HepG2 (cell line): ENCODE measurements around the gene ZNF865. TPM values are rescaled to one million over a fixed set of nuclear protein-coding genes. Genes with fewer than 3 reads are reported as not detected.
A peak's percentile ranks its signal among the peaks of the same experiment; 100 is the strongest.

ENCODE experiments used
- CBX1 ChIP-seq: IDR thresholded peaks from one replicate; pipeline ENCODE4 v1.6.1; 2016; ENCODE audit warnings: antibody characterized with exemption, low read depth
- CREM ChIP-seq, 2 experiments: sonication (generic) in 1 of 2; formaldehyde crosslinking in 1 of 2; IDR thresholded peaks; 2 replicates each; pipeline versions ENCODE4 v1.4.0 to v1.6.1; 2016 to 2020; ENCODE audit warnings: antibody characterized with exemption in 1 of 2, mild to moderate bottlenecking in 1 of 2, missing genetic modification reagents in 1 of 2
- FOXK2 ChIP-seq: fragments of 450-650 bp; IDR thresholded peaks from 2 replicates; pipeline ENCODE4 v1.6.1; 2016
- JARID2 ChIP-seq: sonication (generic); formaldehyde crosslinking; IDR thresholded peaks from 2 replicates; pipeline ENCODE4 v1.8.1; 2023; ENCODE audit warnings: missing genetic modification reagents, inconsistent platforms; ENCODE audit not compliant: insufficient replicate concordance
- KDM5A ChIP-seq: fragments of 200-600 bp; sonication (generic); IDR thresholded peaks from 2 replicates; pipeline ENCODE4 v1.7.0; 2018; ENCODE audit warnings: antibody characterized with exemption, mild to moderate bottlenecking, low read length, borderline replicate concordance
- KDM5B ChIP-seq: sonication (generic); formaldehyde crosslinking; IDR thresholded peaks from 2 replicates; pipeline ENCODE4 v1.4.0; 2020; ENCODE audit warnings: missing genetic modification reagents, mild to moderate bottlenecking, borderline replicate concordance
- KLF13 ChIP-seq: sonication (generic); formaldehyde crosslinking; IDR thresholded peaks from 2 replicates; pipeline ENCODE4 v1.4.0; 2020; ENCODE audit warnings: mild to moderate bottlenecking, missing genetic modification reagents
- POLR2AphosphoS5 ChIP-seq: IDR thresholded peaks from 2 replicates; pipeline ENCODE4 v1.6.1; 2012; ENCODE audit warnings: low read depth, low read length
- POLR2G ChIP-seq: fragments of 200-400 bp; formaldehyde crosslinking; IDR thresholded peaks from 2 replicates; pipeline ENCODE4 v1.6.1; 2018; ENCODE audit warnings: mild to moderate bottlenecking, low read depth, low read length, moderate library complexity
- SIN3B ChIP-seq: fragments of 150-350 bp; IDR thresholded peaks from 2 replicates; pipeline ENCODE4 v1.6.1; 2014; ENCODE audit warnings: low read length
- SPEN ChIP-seq: sonication (generic); formaldehyde crosslinking; IDR thresholded peaks from 2 replicates; pipeline ENCODE4 v1.5.1; 2020; ENCODE audit warnings: low read depth, mild to moderate bottlenecking, missing genetic modification reagents
- TOE1 ChIP-seq: sonication (generic); formaldehyde crosslinking; IDR thresholded peaks from 2 replicates; pipeline ENCODE4 v1.4.0; 2020; ENCODE audit warnings: mild to moderate bottlenecking, missing genetic modification reagents
- USF2 ChIP-seq, 2 experiments: sonication (generic) in 1 of 2; formaldehyde crosslinking in 1 of 2; IDR thresholded peaks; 2 replicates each; pipeline versions ENCODE4 v1.5.1 to v1.6.1; 2011 to 2020; ENCODE audit warnings: borderline replicate concordance in 1 of 2, low read depth in 1 of 2, low read length in 1 of 2, mild to moderate bottlenecking in 1 of 2, missing genetic modification reagents in 1 of 2, moderate library complexity in 1 of 2
- ZBTB20 ChIP-seq: sonication (generic); formaldehyde crosslinking; IDR thresholded peaks from 2 replicates; pipeline ENCODE4 v1.8.1; 2023; ENCODE audit warnings: missing genetic modification reagents, low read depth, mild to moderate bottlenecking, borderline replicate concordance
- ZBTB21 ChIP-seq: sonication (generic); formaldehyde crosslinking; IDR thresholded peaks from 2 replicates; pipeline ENCODE4 v1.4.0; 2020; ENCODE audit warnings: missing genetic modification reagents
- ZNF17 ChIP-seq: sonication (generic); formaldehyde crosslinking; IDR thresholded peaks from 2 replicates; pipeline ENCODE4 v1.5.0; 2020; ENCODE audit warnings: mild to moderate bottlenecking, missing genetic modification reagents
- ZNF205 ChIP-seq: IDR thresholded peaks from 2 replicates; pipeline ENCODE4 v1.6.1; 2018; ENCODE audit warnings: missing biosample characterization, missing genetic modification reagents
- ZNF207 ChIP-seq: fragments of 450-650 bp; IDR thresholded peaks from 2 replicates; pipeline ENCODE4 v1.6.1; 2016; ENCODE audit warnings: antibody characterized with exemption, borderline replicate concordance
- ZNF225 ChIP-seq: sonication (generic); formaldehyde crosslinking; IDR thresholded peaks from 2 replicates; pipeline ENCODE4 v1.4.0; 2020; ENCODE audit warnings: mild to moderate bottlenecking, missing genetic modification reagents
- ZNF446 ChIP-seq: sonication (generic); formaldehyde crosslinking; IDR thresholded peaks from 2 replicates; pipeline ENCODE4 v1.5.0; 2020; ENCODE audit warnings: mild to moderate bottlenecking, missing genetic modification reagents
- ZNF501 ChIP-seq: sonication (generic); formaldehyde crosslinking; IDR thresholded peaks from 2 replicates; pipeline ENCODE4 v1.5.1; 2020; ENCODE audit warnings: mild to moderate bottlenecking, moderate library complexity, missing genetic modification reagents
- ZNF678 ChIP-seq: sonication (generic); formaldehyde crosslinking; IDR thresholded peaks from 2 replicates; pipeline ENCODE4 v1.4.0; 2020; ENCODE audit warnings: mild to moderate bottlenecking, missing genetic modification reagents
- ZNF7 ChIP-seq: IDR thresholded peaks from 2 replicates; pipeline ENCODE4 v1.6.1; 2016; ENCODE audit warnings: missing biosample characterization, missing genetic modification reagents
- ZNF75D ChIP-seq: sonication (generic); formaldehyde crosslinking; IDR thresholded peaks from 2 replicates; pipeline ENCODE4 v1.8.1; 2023; ENCODE audit warnings: missing genetic modification reagents, mild to moderate bottlenecking, borderline replicate concordance
- ZNF770 ChIP-seq: sonication (generic); formaldehyde crosslinking; IDR thresholded peaks from 2 replicates; pipeline ENCODE4 v1.5.0; 2020; ENCODE audit warnings: mild to moderate bottlenecking, missing genetic modification reagents
- ZNF780A ChIP-seq: sonication (generic); formaldehyde crosslinking; IDR thresholded peaks from 2 replicates; pipeline ENCODE4 v1.8.0; 2022; ENCODE audit warnings: mild to moderate bottlenecking, missing genetic modification reagents, moderate library complexity
- polyA plus RNA-seq, 8 experiments: library from polyadenylated mRNA; depleted of rRNA in 3 of 8; stranded (reverse) in 7 of 8; unstranded in 1 of 8; fragments of >200 nt; fragmentation: Illumina TruSeq in 4 of 8; extraction: Trizol in 4 of 8; gene quantifications; 2 replicates each; pipeline versions ENCODE4 v1.2.1 to v1.2.3, GENCODE V29; 2011 to 2016; ENCODE audit warnings: low read depth in 4 of 8, missing spikeins in 1 of 8, mixed read lengths in 1 of 8; ENCODE audit not compliant: insufficient read depth in 1 of 8
- total RNA-seq, 5 experiments: library from RNA; depleted of rRNA; stranded (reverse); fragments of >200 nt; fragmentation: Illumina TruSeq; extraction: Trizol; gene quantifications; 2 replicates each; pipeline ENCODE4 v1.2.3, GENCODE V29; 2016; ENCODE audit warnings: low read depth in 1 of 5
- TF ChIP-seq, protein P1 (sequence below): sonication (generic); formaldehyde crosslinking; IDR thresholded peaks from 2 replicates; pipeline ENCODE4 v1.5.1; 2020; ENCODE audit warnings: missing genetic modification reagents, mild to moderate bottlenecking, borderline replicate concordance

The ZNF865 gene
- total and polyA plus RNA-seq, 2 of the 13 experiments (the other 11 are each of a cell fraction or from before 2014, with no cell fraction given): 0.93 to 1.0 TPM

DNA sequence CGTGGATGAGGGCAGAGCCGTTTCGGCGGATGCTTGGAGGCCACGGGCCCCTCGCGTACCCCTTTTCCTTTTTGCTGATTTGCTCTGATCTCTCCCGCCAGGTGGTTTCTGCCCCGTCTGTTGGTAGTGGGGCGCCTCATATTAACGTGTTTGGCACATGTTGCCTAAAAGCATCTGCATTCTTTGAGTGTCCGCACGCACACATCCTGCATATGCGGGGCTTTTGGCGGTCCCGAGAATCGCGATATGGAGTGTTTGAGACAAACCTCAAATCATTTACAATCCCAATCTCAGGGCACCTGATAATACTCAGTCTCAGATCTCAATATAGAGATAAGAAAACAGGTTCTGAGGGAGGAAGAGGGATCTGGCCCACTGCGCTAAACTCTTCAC is 50.2 kb downstream of the ZNF865 start (continued):
- no peak for TF ChIP-seq ZNF205 (CRISPR knock-in tag)
- no peak for TF ChIP-seq ZBTB21 (CRISPR knock-in tag)
- 0 out of 2 replicates have a peak, but pooled peaks have one; percentile 4 for TF ChIP-seq ZNF780A (CRISPR knock-in tag)
- peak; percentile 26; the same call in 1 of the 2 replicates for TF ChIP-seq CREM (IDR thresholded peaks at IDR 0.05)
- no peak for TF ChIP-seq CREM (CRISPR knock-in tag; IDR thresholded peaks at IDR 0.05)
- no peak for TF ChIP-seq TOE1 (CRISPR knock-in tag)
- TF ChIP-seq ZNF75D: peak; percentile 24; the same call in 1 of the 2 replicates
- no peak for TF ChIP-seq USF2 (IDR thresholded peaks at IDR 0.05; ENCODE audit: low read depth, low read length)
- TF ChIP-seq USF2 (CRISPR knock-in tag; IDR thresholded peaks at IDR 0.05; ENCODE audit: borderline replicate concordance): no peak
- TF ChIP-seq ZNF501 (CRISPR knock-in tag): peak; percentile 87
- TF ChIP-seq POLR2G: no peak
- TF ChIP-seq ZNF446 (CRISPR knock-in tag): no peak
- TF ChIP-seq, protein P1, sequence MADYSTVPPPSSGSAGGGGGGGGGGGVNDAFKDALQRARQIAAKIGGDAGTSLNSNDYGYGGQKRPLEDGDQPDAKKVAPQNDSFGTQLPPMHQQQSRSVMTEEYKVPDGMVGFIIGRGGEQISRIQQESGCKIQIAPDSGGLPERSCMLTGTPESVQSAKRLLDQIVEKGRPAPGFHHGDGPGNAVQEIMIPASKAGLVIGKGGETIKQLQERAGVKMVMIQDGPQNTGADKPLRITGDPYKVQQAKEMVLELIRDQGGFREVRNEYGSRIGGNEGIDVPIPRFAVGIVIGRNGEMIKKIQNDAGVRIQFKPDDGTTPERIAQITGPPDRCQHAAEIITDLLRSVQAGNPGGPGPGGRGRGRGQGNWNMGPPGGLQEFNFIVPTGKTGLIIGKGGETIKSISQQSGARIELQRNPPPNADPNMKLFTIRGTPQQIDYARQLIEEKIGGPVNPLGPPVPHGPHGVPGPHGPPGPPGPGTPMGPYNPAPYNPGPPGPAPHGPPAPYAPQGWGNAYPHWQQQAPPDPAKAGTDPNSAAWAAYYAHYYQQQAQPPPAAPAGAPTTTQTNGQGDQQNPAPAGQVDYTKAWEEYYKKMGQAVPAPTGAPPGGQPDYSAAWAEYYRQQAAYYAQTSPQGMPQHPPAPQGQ: no peak
- TF ChIP-seq SIN3B: peak; percentile 5; the same call in 1 of the 2 replicates
- 0 out of 2 replicates have a peak, but pooled peaks have one; percentile 1 for TF ChIP-seq POLR2AphosphoS5
- TF ChIP-seq CBX1: no peak
- no peak for TF ChIP-seq ZNF7 (CRISPR knock-in tag)
- no peak for TF ChIP-seq ZNF678 (CRISPR knock-in tag)
- no peak for TF ChIP-seq JARID2 (CRISPR knock-in tag)
- TF ChIP-seq KLF13 (CRISPR knock-in tag): no peak
- TF ChIP-seq KDM5A: peak; percentile 92
- TF ChIP-seq ZNF17 (CRISPR knock-in tag): 0 out of 2 replicates have a peak, but pooled peaks have one; percentile 25
- no peak for TF ChIP-seq ZNF207
- no peak for TF ChIP-seq ZNF225
- no peak for TF ChIP-seq FOXK2
- peak; percentile 4; the same call in 1 of the 2 replicates for TF ChIP-seq ZNF770 (CRISPR knock-in tag)
- no peak for TF ChIP-seq SPEN (CRISPR knock-in tag)
- no peak for TF ChIP-seq ZBTB20 (CRISPR knock-in tag)
- TF ChIP-seq KDM5B: no peak
